Neural cell (in vitro differentiated cells): Measurements from ENCODE around the gene ZNF438. TPM values are rescaled to one million over a fixed set of nuclear protein-coding genes. Genes with fewer than 3 reads are reported as not detected.

ENCODE experiments used
- H2AFZ ChIP-seq: fragments of 200-600, 300-800 bp; sonication (generic), shearing (Covaris generic); 2 replicates; pipeline ENCODE4 v1.6.0; 2014; ENCODE audit warnings: low read depth, mild to moderate bottlenecking, antibody characterized with exemption, low read length, moderate library complexity
- H3F3A ChIP-seq: fragments of 200-600 bp; shearing (Covaris generic); 2 replicates; pipeline ENCODE4 v1.6.1; 2016; ENCODE audit warnings: mild to moderate bottlenecking, moderate library complexity, mixed read lengths, antibody characterized with exemption, low read length; ENCODE audit not compliant: insufficient read depth, poor library complexity, severe bottlenecking
- H3K27ac ChIP-seq: fragments of 200-600, 300-800 bp; sonication (generic), shearing (Covaris generic); 2 replicates; pipeline ENCODE4 v1.5.1; 2014; ENCODE audit warnings: mild to moderate bottlenecking, low read length, moderate library complexity
- H3K27me3 ChIP-seq: fragments of 300-800, 200-600 bp; sonication (generic), shearing (Covaris generic); 2 replicates; pipeline ENCODE4 v1.6.0; 2014; ENCODE audit warnings: mild to moderate bottlenecking, low read depth, low read length, moderate library complexity; ENCODE audit not compliant: insufficient read depth
- H3K36me3 ChIP-seq: fragments of 300-800, 200-600 bp; sonication (generic), shearing (Covaris generic); 2 replicates; pipeline ENCODE4 v1.5.1; 2014; ENCODE audit warnings: mild to moderate bottlenecking, antibody characterized with exemption, low read length, moderate library complexity; ENCODE audit not compliant: insufficient read depth
- H3K4me2 ChIP-seq: fragments of 300-800, 200-600 bp; sonication (generic), shearing (Covaris generic); 2 replicates; pipeline ENCODE4 v1.6.0; 2014; ENCODE audit warnings: mild to moderate bottlenecking, low read length
- H3K4me3 ChIP-seq: fragments of 300-800, 200-600 bp; sonication (generic), shearing (Covaris generic); 2 replicates; pipeline ENCODE4 v1.5.1; 2014; ENCODE audit warnings: mild to moderate bottlenecking, low read length, moderate library complexity
- H3K79me2 ChIP-seq: fragments of 200-600 bp; shearing (Covaris generic); replicated peaks from 2 replicates; pipeline ENCODE4 v1.6.0; 2014; ENCODE audit warnings: mild to moderate bottlenecking, low read length, moderate library complexity; ENCODE audit not compliant: insufficient read depth
- H3K9ac ChIP-seq: fragments of 300-800, 200-600 bp; sonication (generic), shearing (Covaris generic); 2 replicates; pipeline ENCODE4 v1.6.1; 2016; ENCODE audit warnings: mild to moderate bottlenecking, low read length, mixed read lengths
- H3K9me2 ChIP-seq: fragments of 200-600 bp; shearing (Covaris generic); 2 replicates; pipeline ENCODE4 v1.6.1; 2016; ENCODE audit warnings: mild to moderate bottlenecking, low read length, mixed read lengths; ENCODE audit not compliant: insufficient read depth
- H3K9me3 ChIP-seq: fragments of 200-600, 300-800 bp; sonication (generic), shearing (Covaris generic); 2 replicates; pipeline ENCODE4 v1.6.1; 2016; ENCODE audit warnings: mild to moderate bottlenecking, mixed run types, low read length, moderate library complexity, mixed read lengths
- H4K20me1 ChIP-seq: fragments of 200-600 bp; shearing (Covaris generic); 2 replicates; pipeline ENCODE4 v1.6.1; 2016; ENCODE audit warnings: mild to moderate bottlenecking, mixed run types; ENCODE audit not compliant: insufficient read depth
- CTCF ChIP-seq: fragments of 450-650 bp; IDR thresholded peaks from 2 replicates; pipeline ENCODE4 v1.5.1; 2014; ENCODE audit warnings: antibody characterized with exemption, mild to moderate bottlenecking, moderate library complexity; ENCODE audit not compliant: poor library complexity, severe bottlenecking
- EP300 ChIP-seq: fragments of 450-650 bp; conservative IDR thresholded peaks from 2 replicates; pipeline ENCODE4 v1.6.1; 2014; ENCODE audit warnings: antibody characterized with exemption, mild to moderate bottlenecking, moderate library complexity; ENCODE audit not compliant: poor library complexity, severe bottlenecking
- EZH2 ChIP-seq: fragments of 200-600, 300-800 bp; shearing (Covaris generic), sonication (generic); IDR thresholded peaks from 2 replicates; pipeline ENCODE4 v1.6.1; 2014; ENCODE audit warnings: antibody characterized with exemption, low read length, borderline replicate concordance, mild to moderate bottlenecking; ENCODE audit not compliant: insufficient read depth, poor library complexity, severe bottlenecking
- MXI1 ChIP-seq: fragments of 450-650 bp; conservative IDR thresholded peaks from 2 replicates; pipeline ENCODE4 v1.6.1; 2014; ENCODE audit warnings: antibody characterized with exemption, mild to moderate bottlenecking; ENCODE audit not compliant: poor library complexity, severe bottlenecking
- POLR2AphosphoS5 ChIP-seq: IDR thresholded peaks from 2 replicates; pipeline ENCODE4 v1.6.1; 2012
- RAD21 ChIP-seq: fragments of 450-650 bp; conservative IDR thresholded peaks from 2 replicates; pipeline ENCODE4 v1.6.1; 2014; ENCODE audit warnings: antibody characterized with exemption, mild to moderate bottlenecking, moderate library complexity
- REST ChIP-seq: IDR thresholded peaks from 2 replicates; pipeline ENCODE4 v1.6.1; 2012; ENCODE audit warnings: borderline replicate concordance
- SMC3 ChIP-seq: fragments of 450-650 bp; conservative IDR thresholded peaks from 2 replicates; pipeline ENCODE4 v1.6.1; 2014; ENCODE audit warnings: antibody characterized with exemption, mild to moderate bottlenecking, moderate library complexity; ENCODE audit not compliant: poor library complexity
- TAF1 ChIP-seq: IDR thresholded peaks from 2 replicates; pipeline ENCODE4 v1.6.1; 2012; ENCODE audit warnings: low read depth
- polyA plus RNA-seq: library from polyadenylated mRNA; depleted of rRNA; stranded (reverse); fragments of >200 nt; gene quantifications from 2 replicates; pipeline ENCODE4 v1.2.3, GENCODE V29; 2014

The ZNF438 gene
- polyA plus RNA-seq, 1 donor from 2014 or later, result 0.78 TPM

- Histone ChIP-seq H3K79me2 (no peaks in the 10 kb centered on the region), H3K27ac (no peak overlapping the region), H3K9me3 (no peaks in the 10 kb centered on the region), H4K20me1 (no peaks in the 10 kb centered on the region), H2AFZ (no peak overlapping the region), H3K9ac (no peak overlapping the region), H3K4me2 (no peak overlapping the region), H3K36me3 (no peaks in the 10 kb centered on the region), H3F3A (no peaks in the 10 kb centered on the region), H3K4me3 (no peak overlapping the region), H3K9me2 (no peaks in the 10 kb centered on the region), H3K27me3 (no peaks in the 10 kb centered on the region)
- TF ChIP-seq REST (no peak), CTCF (no peak), SMC3 (no peak), POLR2AphosphoS5 (no peak), TAF1 (no peak), EP300 (no peak), MXI1 (no peak), RAD21 (no peak), EZH2 (no peak)
These were observed 31.2 kb upstream of the ZNF438 start for GRCh38 chr10:31062856-31063255.

GRCh38 chr10:31061941-31062340, 30.3 kb upstream of the ZNF438 start:
- Histone ChIP-seq H3K4me2 (no peak overlapping the region), H3K27me3 (no peaks in the 10 kb centered on the region), H4K20me1 (no peaks in the 10 kb centered on the region), H3K4me3 (no peak overlapping the region), H3K79me2 (no peaks in the 10 kb centered on the region), H3K9ac (no peak overlapping the region), H3K36me3 (no peaks in the 10 kb centered on the region), H2AFZ (no peak overlapping the region), H3K9me2 (no peaks in the 10 kb centered on the region), H3K9me3 (no peaks in the 10 kb centered on the region), H3K27ac (no peak overlapping the region), H3F3A (no peaks in the 10 kb centered on the region)
- no peak for TF ChIP-seq MXI1
- no peak for TF ChIP-seq SMC3
- TF ChIP-seq POLR2AphosphoS5, result no peak
- TF ChIP-seq TAF1, result no peak
- TF ChIP-seq RAD21, result no peak
- no peak for TF ChIP-seq CTCF
- no peak for TF ChIP-seq EZH2
- TF ChIP-seq REST, result no peak
- TF ChIP-seq EP300, result no peak
